ENCODE data around the gene EMP3. TPM values are rescaled to one million over a fixed set of nuclear protein-coding genes. Genes with fewer than 3 reads are reported as not detected.
A peak's percentile ranks its signal among the peaks of the same experiment; 100 is the strongest.

Gene EMP3
- total and polyA plus RNA-seq, 9 of the 15 experiments (the other 6 are each of a cell fraction or from before 2014, with no cell fraction given), result 123 to 386 (median 296) TPM

DNA sequence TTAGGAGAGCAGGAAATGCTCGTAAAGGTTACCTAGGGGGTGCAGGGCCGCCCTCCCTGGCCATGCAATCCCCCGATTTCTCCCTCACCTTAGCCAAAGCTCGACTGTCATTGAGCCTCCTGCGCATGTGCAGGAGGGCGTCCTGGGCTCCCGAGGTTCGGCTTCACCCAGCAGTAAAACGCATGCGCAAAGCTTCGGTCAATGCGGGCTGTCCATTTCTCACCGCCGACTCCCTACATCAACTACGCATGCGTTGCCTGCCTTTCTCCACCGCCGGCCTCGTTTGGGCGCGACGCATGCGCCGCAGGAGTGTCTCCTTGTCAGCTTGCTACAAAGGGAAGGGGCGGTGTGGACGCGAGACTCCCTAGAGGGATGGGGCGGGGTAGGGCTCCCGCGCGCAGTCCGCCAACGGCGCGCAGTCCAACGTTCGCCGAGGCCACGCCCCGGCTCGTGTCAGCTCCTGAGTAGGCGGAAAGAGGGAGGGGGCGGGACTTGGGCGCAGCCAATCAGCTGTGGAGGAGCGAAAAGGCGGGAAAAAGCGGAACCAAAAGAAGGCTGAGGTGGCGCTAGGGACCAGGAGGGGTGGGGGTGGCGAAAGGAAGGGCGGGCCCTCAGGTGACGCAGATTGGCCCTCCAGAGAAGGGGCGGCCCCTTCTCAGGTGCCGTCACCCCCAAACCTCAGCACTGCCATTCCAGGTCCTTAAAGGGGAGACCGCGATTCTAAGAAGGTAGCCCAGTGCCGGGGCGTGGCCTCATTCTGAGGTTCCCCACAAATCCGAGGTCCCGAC is 38.7 kb downstream of the EMP3 start, which contains the start of the genes SYNGR4 and TMEM143 (continued):
- TF ChIP-seq, protein P1, sequence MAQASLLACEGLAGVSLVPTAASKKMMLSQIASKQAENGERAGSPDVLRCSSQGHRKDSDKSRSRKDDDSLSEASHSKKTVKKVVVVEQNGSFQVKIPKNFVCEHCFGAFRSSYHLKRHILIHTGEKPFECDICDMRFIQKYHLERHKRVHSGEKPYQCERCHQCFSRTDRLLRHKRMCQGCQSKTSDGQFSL (CRISPR knock-in tag; IDR thresholded peaks at IDR 0.05), result no peak
- TF ChIP-seq, protein P1 (tag; IDR thresholded peaks at IDR 0.05), result no peak
- TF ChIP-seq TSC22D4 (tag; IDR thresholded peaks at IDR 0.05) (no peak), GABPA (tag; conservative IDR thresholded peaks at IDR 0.05; ENCODE audit: low read depth) (peak; percentile 62), NCOA1 (IDR thresholded peaks at IDR 0.05; ENCODE audit: low read depth) (no peak), SOX6 (IDR thresholded peaks at IDR 0.05) (peak; percentile 39; the same call in 1 of the 2 replicates), PHTF2 (CRISPR knock-in tag; IDR thresholded peaks at IDR 0.05) (no peak), RB1 (IDR thresholded peaks at IDR 0.05; ENCODE audit: low read depth) (peak; percentile 99), EHMT2 (IDR thresholded peaks at IDR 0.05) (no peak), TEAD2 (tag; IDR thresholded peaks at IDR 0.05) (no peak), NFRKB (IDR thresholded peaks at IDR 0.05; ENCODE audit: low read depth) (no peak), SMARCA4 (IDR thresholded peaks at IDR 0.05) (peak; percentile 49; the same call in 1 of the 2 replicates), DIDO1 (tag; IDR thresholded peaks at IDR 0.05; ENCODE audit: low read depth) (no peak), PRPF4 (IDR thresholded peaks at IDR 0.05; ENCODE audit: insufficient read depth, low read depth, low read length, poor library complexity, severe bottlenecking) (no peak), ZNF165 (CRISPR knock-in tag; IDR thresholded peaks at IDR 0.05; ENCODE audit: borderline replicate concordance) (no peak), ZNF175 (CRISPR knock-in tag; IDR thresholded peaks at IDR 0.05; ENCODE audit: low read depth) (no peak), POLR2AphosphoS5 (IDR thresholded peaks at IDR 0.05; ENCODE audit: control insufficient read depth, insufficient read depth, low read depth, low read length) (peak; percentile 48; the same call in 1 of the 2 replicates), FOXM1 (IDR thresholded peaks at IDR 0.05; ENCODE audit: low read depth) (peak; percentile 30; the same call in 1 of the 2 replicates), FOXM1 (CRISPR knock-in tag; IDR thresholded peaks at IDR 0.05; ENCODE audit: low read depth) (no peak)
- TF ChIP-seq, protein P2, sequence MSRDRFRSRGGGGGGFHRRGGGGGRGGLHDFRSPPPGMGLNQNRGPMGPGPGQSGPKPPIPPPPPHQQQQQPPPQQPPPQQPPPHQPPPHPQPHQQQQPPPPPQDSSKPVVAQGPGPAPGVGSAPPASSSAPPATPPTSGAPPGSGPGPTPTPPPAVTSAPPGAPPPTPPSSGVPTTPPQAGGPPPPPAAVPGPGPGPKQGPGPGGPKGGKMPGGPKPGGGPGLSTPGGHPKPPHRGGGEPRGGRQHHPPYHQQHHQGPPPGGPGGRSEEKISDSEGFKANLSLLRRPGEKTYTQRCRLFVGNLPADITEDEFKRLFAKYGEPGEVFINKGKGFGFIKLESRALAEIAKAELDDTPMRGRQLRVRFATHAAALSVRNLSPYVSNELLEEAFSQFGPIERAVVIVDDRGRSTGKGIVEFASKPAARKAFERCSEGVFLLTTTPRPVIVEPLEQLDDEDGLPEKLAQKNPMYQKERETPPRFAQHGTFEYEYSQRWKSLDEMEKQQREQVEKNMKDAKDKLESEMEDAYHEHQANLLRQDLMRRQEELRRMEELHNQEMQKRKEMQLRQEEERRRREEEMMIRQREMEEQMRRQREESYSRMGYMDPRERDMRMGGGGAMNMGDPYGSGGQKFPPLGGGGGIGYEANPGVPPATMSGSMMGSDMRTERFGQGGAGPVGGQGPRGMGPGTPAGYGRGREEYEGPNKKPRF (IDR thresholded peaks at IDR 0.05; ENCODE audit: low read depth, low read length), result no peak
- TF ChIP-seq, protein P3, sequence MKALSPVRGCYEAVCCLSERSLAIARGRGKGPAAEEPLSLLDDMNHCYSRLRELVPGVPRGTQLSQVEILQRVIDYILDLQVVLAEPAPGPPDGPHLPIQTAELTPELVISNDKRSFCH (CRISPR knock-in tag; IDR thresholded peaks at IDR 0.05), result no peak
- TF ChIP-seq, protein P3 (tag; IDR thresholded peaks at IDR 0.05), result no peak
- TF ChIP-seq, protein P4, sequence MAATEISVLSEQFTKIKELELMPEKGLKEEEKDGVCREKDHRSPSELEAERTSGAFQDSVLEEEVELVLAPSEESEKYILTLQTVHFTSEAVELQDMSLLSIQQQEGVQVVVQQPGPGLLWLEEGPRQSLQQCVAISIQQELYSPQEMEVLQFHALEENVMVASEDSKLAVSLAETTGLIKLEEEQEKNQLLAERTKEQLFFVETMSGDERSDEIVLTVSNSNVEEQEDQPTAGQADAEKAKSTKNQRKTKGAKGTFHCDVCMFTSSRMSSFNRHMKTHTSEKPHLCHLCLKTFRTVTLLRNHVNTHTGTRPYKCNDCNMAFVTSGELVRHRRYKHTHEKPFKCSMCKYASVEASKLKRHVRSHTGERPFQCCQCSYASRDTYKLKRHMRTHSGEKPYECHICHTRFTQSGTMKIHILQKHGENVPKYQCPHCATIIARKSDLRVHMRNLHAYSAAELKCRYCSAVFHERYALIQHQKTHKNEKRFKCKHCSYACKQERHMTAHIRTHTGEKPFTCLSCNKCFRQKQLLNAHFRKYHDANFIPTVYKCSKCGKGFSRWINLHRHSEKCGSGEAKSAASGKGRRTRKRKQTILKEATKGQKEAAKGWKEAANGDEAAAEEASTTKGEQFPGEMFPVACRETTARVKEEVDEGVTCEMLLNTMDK (IDR thresholded peaks at IDR 0.05; ENCODE audit: borderline replicate concordance, insufficient read depth, low read depth, low read length, poor library complexity, severe bottlenecking), result peak; percentile 28

Measured in K562 (cell line).